HepG2 (cell line): Measurements from ENCODE around the gene JPT2.

Experiments used
- ESRRA ChIP-seq: sonication (generic); formaldehyde crosslinking; IDR thresholded peaks from 2 replicates; pipeline ENCODE4 v1.5.1; 2020; ENCODE audit warnings: mild to moderate bottlenecking, low read depth, missing genetic modification reagents
- EZH2 ChIP-seq: conservative IDR thresholded peaks from 2 replicates; pipeline ENCODE4 v1.6.1; 2012; ENCODE audit warnings: mild to moderate bottlenecking, low read depth, low read length, moderate library complexity
- KDM2A ChIP-seq: sonication (generic); formaldehyde crosslinking; IDR thresholded peaks from 2 replicates; pipeline ENCODE4 v1.4.0; 2020; ENCODE audit warnings: low read depth, missing genetic modification reagents, borderline replicate concordance
- PHF8 ChIP-seq: sonication (generic); formaldehyde crosslinking; IDR thresholded peaks from 2 replicates; pipeline ENCODE4 v1.5.0; 2020; ENCODE audit warnings: missing genetic modification reagents
- POLR2A ChIP-seq, 2 experiments: IDR thresholded peaks; 2 replicates each; pipeline ENCODE4 v1.6.1; 2011; ENCODE audit warnings: low read depth in 2 of 2, low read length in 2 of 2, mild to moderate bottlenecking in 1 of 2, moderate library complexity in 1 of 2; ENCODE audit not compliant: insufficient read depth in 1 of 2
- ZFY ChIP-seq: sonication (generic); formaldehyde crosslinking; IDR thresholded peaks from 2 replicates; pipeline ENCODE4 v1.4.0; 2020; ENCODE audit warnings: missing genetic modification reagents
- TF ChIP-seq, protein P1 (sequence below): sonication (generic); formaldehyde crosslinking; IDR thresholded peaks from 2 replicates; pipeline ENCODE4 v1.5.1; 2020; ENCODE audit warnings: mild to moderate bottlenecking, missing genetic modification reagents, borderline replicate concordance

DNA sequence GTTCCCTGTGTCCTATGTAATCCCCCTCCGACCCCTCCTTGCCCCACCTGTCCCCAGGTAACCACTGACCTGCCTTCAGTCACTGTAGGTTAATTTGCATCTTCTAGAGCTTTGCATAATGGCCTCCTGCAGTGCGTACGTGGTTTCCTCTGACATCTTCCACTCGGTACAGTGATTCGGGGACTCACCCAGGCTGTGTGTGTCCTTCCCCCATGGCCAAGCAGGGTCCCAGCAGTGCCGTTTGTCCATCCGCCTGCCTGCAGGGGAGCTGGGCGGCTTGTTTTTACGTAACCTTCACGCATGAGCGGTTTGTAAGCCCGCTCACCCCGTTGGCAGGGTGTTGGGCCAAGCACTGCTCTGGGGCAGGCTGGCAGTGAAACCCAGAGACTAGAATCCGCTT, 35.9 kb downstream of the JPT2 start:
- no peak for TF ChIP-seq PHF8 (CRISPR knock-in tag)
- no peak for TF ChIP-seq ZFY (CRISPR knock-in tag)
- no peak for TF ChIP-seq POLR2A (IDR thresholded peaks at IDR 0.05; ENCODE audit: insufficient read depth in 1 of 2, low read depth in 2 of 2, low read length in 2 of 2)
- TF ChIP-seq ESRRA: no peak
- TF ChIP-seq, protein P1, sequence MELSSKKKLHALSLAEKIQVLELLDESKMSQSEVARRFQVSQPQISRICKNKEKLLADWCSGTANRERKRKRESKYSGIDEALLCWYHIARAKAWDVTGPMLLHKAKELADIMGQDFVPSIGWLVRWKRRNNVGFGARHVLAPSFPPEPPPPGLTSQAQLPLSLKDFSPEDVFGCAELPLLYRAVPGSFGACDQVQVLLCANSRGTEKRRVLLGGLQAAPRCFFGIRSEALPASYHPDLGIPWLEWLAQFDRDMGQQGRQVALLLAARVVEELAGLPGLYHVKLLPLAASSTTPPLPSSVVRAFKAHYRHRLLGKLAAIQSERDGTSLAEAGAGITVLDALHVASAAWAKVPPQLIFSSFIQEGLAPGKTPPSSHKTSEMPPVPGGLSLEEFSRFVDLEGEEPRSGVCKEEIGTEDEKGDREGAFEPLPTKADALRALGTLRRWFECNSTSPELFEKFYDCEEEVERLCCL (CRISPR knock-in tag): no peak
- no peak for TF ChIP-seq KDM2A (CRISPR knock-in tag)
- no peak for TF ChIP-seq EZH2
